GM19438 (cell line): ENCODE results near the gene SMIM17.
"Not testable (repeated sequence)": the region's sequence is repeated elsewhere in the genome, so short reads cannot be mapped to it uniquely, and the experiment has no call there.

ENCODE experiments used
- ATAC-seq: cut with Tn5 transposase; IDR thresholded peaks from one replicate; pipeline ENCODE4 v1.9.1; 2021; ENCODE audit warnings: low read depth; ENCODE audit not compliant: unreplicated experiment

The SMIM17 gene

GRCh38 chr19:56654151-56654550 is 11.2 kb downstream of the SMIM17 start:
- no peak for ATAC-seq

GRCh38 chr19:56660381-56661107 is 17.6 kb downstream of the SMIM17 start:
- no peak for ATAC-seq

- ATAC-seq: no peak
Measured at GRCh38 chr19:56661248-56661647, 18.3 kb downstream of the SMIM17 start.

GRCh38 chr19:56663931-56664500 is 21.1 kb downstream of the SMIM17 start:
- no peak for ATAC-seq

GRCh38 chr19:56664511-56664910 is 21.6 kb downstream of the SMIM17 start:
- ATAC-seq: no peak

- no peak for ATAC-seq
Measured at GRCh38 chr19:56667311-56667870, 24.4 kb downstream of the SMIM17 start.

DNA sequence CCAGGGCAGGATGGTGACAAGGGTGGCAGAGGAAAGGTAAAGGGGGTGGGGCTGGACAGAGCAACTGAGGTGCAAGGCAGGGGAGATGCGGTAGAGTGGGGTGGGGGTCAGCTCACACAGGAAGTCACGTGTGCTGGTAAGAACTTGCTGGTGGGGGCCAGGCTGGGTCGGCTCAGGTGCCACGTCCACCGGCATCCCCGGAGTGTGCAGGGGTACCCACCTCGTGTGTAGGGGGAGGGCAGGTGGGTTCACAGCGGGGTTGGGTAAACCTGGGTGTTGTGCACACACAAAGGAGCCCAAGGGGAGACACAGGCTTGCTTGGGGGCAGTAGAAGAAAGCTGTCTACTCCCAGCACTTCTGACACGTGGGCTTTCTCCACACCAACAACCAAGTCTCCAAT is 25.7 kb downstream of the SMIM17 start:
- no peak for ATAC-seq

DNA sequence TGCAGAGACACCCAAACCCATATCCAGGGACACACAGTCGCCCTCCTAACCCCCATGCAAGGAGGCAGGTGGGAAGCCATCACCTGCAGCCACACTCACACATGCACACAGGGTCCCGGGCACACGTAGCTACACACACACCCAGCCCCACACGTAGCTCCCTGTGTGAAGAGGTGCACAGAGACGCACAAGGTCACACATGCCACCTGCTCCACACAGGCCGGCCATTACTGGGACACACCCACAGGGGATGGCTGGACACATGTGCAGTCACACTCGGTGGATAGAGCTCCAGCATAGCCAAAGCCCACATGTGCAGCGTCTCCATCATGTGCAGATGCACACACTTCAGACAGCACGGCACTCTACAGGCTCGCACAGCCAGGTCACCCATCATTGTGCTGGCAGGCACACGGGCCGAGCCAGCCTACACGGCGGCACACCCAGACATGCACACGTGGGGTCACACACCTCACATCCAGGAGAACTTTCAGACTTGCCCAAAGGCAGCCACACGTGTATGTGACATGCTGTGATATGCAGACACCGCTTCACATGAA is 27.5 kb downstream of the SMIM17 start:
- no peak for ATAC-seq

DNA sequence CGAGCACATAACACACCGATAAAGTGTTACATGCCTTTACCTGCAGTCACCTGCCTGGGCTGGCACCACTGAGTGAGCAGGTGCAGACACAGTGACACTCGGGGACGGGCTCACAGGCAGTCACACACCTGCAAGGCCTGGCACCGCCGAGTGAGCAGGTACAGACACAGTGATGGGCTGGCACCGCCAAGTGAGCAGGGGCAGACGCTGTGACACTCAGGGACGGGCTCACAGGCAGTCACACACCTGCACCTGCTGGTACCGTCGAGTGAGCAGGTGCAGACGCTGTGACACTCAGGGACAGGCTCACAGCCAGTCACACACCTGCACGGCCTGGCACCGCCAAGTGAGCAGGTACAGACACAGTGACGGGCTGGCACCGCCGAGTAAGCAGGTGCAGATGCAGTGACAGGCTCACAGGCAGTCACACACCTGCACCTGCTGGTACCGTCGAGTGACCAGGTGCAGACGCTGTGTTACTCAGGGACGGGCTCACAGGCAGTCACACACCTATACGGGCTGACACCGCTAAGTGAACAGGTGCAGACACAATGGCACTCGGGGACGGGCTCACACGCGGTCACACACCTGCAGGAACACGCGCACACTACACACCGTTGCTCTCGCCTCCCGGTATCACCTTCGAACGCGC is 28.1 kb downstream of the SMIM17 start:
- ATAC-seq: no peak

GRCh38 chr19:56671613-56671994 is 28.6 kb downstream of the SMIM17 start, which contains the start of gene ZNF835:
Gene ZNF835 (minus strand): TSS chr19:56671757. CDS start chr19:56665198, 6,559 bp downstream.
- ATAC-seq: no peak

DNA sequence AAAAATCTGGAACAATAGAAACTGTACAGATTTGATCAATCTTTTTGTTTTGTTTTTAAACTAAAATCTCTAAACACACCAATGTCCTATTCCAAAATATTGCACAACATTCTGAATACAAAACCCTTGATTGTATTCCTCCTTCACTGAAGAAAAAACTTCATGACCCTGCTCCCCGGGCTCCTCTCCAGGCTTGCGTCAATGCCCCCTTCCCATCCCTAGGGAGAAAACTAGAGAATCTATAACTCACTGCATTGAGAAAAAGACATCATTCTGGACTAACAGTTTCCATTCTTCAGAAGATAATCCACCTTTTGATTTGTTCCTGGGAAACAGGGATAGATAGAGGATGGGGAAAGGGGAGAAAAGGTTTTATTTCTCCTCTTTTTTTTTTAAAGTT is 29.7 kb downstream of the SMIM17 start:
- ATAC-seq: not testable (repeated sequence)

DNA sequence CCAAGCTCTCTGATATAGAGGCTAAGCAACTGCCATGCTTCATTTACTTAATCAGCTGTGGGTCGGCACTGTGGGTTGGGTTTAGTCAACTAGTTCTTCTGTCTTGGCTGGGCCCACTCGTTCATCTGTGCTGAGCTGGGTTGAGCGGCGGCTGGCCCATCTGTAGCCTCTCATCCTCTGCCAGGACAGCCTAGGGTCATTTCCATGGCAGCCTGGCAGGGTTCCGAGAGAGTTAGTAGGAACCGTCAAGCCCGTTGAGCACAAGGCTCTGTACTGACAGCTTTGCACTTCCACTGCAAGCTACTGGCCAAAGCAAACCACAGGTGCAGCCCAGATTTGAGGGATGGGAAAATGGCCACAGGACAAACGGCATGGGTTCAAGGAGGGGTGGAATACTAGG is 35.2 kb downstream of the SMIM17 start:
- no peak for ATAC-seq

GRCh38 chr19:56681702-56682101 is 38.7 kb downstream of the SMIM17 start:
- no peak for ATAC-seq

DNA sequence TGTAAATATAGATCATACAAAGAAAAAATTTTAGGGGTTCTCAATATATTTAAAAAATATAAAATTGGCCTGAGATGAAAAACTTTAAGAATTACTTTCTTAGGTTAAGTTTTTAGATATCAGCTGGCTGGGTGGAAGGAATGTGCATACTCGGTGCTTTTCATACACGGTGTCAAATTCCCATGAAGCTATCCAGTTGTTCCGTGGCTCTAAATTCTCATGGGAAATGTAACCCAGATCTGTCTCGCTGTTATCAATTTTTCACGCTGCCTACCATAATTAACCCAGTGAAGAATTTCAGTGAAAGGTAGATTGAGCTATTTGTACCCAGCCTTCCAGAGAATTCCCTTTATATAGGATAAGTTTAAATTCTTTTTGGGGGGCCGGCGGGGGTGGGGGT is 40.2 kb downstream of the SMIM17 start:
- ATAC-seq: no peak

GRCh38 chr19:56687031-56687430 is 44.1 kb downstream of the SMIM17 start:
- no peak for ATAC-seq

DNA sequence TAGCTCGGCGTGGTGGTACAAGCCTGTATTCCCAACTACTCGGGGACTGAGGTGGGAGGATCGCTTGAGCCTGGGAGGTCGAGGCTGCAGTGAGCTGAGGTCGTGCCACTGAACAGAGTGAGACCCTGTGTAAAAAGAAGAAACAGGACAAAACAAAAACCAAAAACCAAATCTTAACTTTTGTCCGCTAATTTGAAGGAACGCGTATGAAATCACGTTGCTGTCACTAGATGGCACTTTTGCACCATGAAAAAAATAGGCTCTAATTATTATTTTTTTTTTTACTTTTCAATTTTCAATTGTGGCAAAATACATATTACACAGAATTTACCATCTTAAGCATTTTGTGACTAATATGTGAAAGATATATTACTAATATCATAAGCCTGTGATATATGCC is 46.2 kb downstream of the SMIM17 start:
- ATAC-seq: no peak

DNA sequence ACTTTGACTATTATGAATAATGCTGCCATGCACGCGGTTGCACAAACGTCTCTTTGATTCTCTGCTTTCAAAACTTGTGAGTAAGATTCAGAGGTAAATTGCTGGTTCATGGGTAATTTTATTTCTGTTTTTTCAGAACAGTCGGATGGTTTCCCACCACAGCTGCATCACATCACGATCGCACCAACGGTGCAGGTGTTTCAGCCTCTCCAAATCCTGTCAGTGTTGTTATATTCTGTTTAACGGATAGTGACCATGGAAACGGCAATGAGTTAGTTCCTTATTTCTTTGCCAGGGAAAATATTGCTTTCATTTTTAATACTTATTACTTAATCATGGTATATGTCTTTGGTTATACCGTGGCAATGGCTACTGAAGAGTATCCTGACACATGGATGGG is 47.7 kb downstream of the SMIM17 start:
- no peak for ATAC-seq

GRCh38 chr19:56692206-56692895 is 49.4 kb downstream of the SMIM17 start:
- ATAC-seq: no peak

- no peak for ATAC-seq
Measured at GRCh38 chr19:56699552-56699951, 56.6 kb downstream of the SMIM17 start.

DNA sequence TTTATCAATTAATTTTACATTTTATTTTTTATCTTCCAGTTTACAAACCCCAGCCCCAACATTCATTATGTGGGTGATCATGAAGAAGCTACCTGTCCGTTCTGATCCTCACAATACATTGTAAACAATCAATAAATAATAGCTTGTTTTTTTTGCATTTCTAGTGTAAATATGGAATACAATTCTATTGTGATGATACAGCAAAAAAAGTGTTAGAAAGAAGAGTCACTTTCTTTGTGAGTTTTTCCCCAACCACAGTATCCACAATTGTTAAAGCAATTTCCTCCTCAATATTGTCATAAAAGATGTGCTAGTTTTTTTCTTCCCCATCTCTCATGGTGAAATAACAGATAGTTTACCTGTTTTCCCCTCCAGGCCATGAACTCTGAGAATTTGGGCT is 58.9 kb downstream of the SMIM17 start:
- ATAC-seq: no peak

DNA sequence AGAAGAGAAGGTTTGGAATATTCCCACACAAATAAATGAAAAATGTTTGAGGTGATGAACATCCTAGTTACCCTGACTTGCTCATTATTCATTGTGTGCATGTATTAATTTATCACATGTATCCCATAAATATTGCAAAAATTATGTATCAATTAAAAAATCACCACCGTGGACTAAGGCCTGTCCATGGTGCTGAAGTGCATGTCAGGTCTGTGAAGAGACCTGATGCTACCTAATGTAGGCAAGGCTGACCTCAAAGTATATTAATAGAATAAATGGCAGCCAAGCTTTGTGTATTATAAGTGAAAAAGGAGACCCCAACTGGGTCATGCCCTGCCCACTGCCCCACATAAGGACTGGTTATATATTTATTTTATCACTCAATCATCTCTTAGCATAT is 63.0 kb downstream of the SMIM17 start:
- no peak for ATAC-seq
